ENCODE measurements around the gene WNT11.

The WNT11 gene

GRCh38 chr11:76237914-76238313, 31.6 kb upstream of the WNT11 start:
- peak; percentile 22 to 31 for DNase-seq

- DNase-seq, result no peak
Measured at GRCh38 chr11:76237000-76237649, 30.8 kb upstream of the WNT11 start.

- DNase-seq, result peak; percentile 42 to 65
Measured at GRCh38 chr11:76236092-76236999, 30.0 kb upstream of the WNT11 start.

- DNase-seq, result peak; percentile 92 to 95
Measured at GRCh38 chr11:76235233-76236091, 29.2 kb upstream of the WNT11 start.

- DNase-seq, result peak; percentile 63 to 82
Measured at GRCh38 chr11:76234416-76235232, 28.3 kb upstream of the WNT11 start.

- DNase-seq, result peak; percentile 24 to 39
Measured at GRCh38 chr11:76234021-76234415, 27.7 kb upstream of the WNT11 start.

GRCh38 chr11:76233196-76233921, 27.1 kb upstream of the WNT11 start:
- no peak for DNase-seq

- no peak for DNase-seq
Measured at GRCh38 chr11:76232026-76232665, 25.8 kb upstream of the WNT11 start.

- DNase-seq, result peak; percentile 30 to 58
Measured at GRCh38 chr11:76231121-76231738, 24.9 kb upstream of the WNT11 start.

- DNase-seq, result no peak
Measured at GRCh38 chr11:76230392-76230791, 24.1 kb upstream of the WNT11 start.

GRCh38 chr11:76229690-76230240, 23.5 kb upstream of the WNT11 start:
- no peak for DNase-seq

- DNase-seq, result no peak
Measured at GRCh38 chr11:76228875-76229149, 22.5 kb upstream of the WNT11 start.

- DNase-seq, result no peak
Measured at GRCh38 chr11:76228071-76228874, 22.0 kb upstream of the WNT11 start.

- DNase-seq, result no peak
Measured at GRCh38 chr11:76226626-76227025, 20.3 kb upstream of the WNT11 start.

- DNase-seq, result no peak
Measured at GRCh38 chr11:76225122-76225611, 18.9 kb upstream of the WNT11 start.

GRCh38 chr11:76224461-76225121, 18.3 kb upstream of the WNT11 start:
- DNase-seq, result no peak

- no peak for DNase-seq
Measured at GRCh38 chr11:76221365-76221764, 15.1 kb upstream of the WNT11 start.

- no peak for DNase-seq
Measured at GRCh38 chr11:76219243-76219642, 12.9 kb upstream of the WNT11 start.
